Activated CD4-positive, alpha-beta T cell treated with anti-CD3 and anti-CD28 coated beads for 36 hours (primary cell): ENCODE data around the gene PSMD14. TPM values are rescaled to one million over a fixed set of nuclear protein-coding genes. Genes with fewer than 3 reads are reported as not detected.

ENCODE experiments used
- ATAC-seq: fragments of 200-7000 bp; cut with Tn5 transposase; one replicate; pipeline ENCODE4 v1.10.0; 2021; ENCODE audit warnings: mild to moderate bottlenecking, moderate library complexity
- CTCF ChIA-PET: fragments of 350-600 bp; sonication (Branson Sonifier 250); formaldehyde crosslinking; loops from one replicate; lab custom pipeline; 2021; ENCODE audit warnings: antibody characterized with exemption; lab: Charles Lee
- POLR2A ChIA-PET: fragments of 350-600 bp; sonication (Branson Sonifier 250); formaldehyde crosslinking; loops from one replicate; lab custom pipeline; 2021; ENCODE audit warnings: antibody characterized with exemption, inconsistent platforms; lab: Charles Lee
- DNase-seq: peaks from one replicate; pipeline ENCODE4 v3.0.0-alpha.2; 2020
- H3K27ac Mint-ChIP-seq: one replicate; pipeline ENCODE4 v1.8.0; 2021; ENCODE audit warnings: mixed read lengths
- H3K27me3 Mint-ChIP-seq: one replicate; pipeline ENCODE4 v1.8.0; 2021; ENCODE audit warnings: mixed read lengths
- H3K36me3 Mint-ChIP-seq: one replicate; pipeline ENCODE4 v1.8.0; 2021; ENCODE audit warnings: low read depth, mixed read lengths
- H3K4me1 Mint-ChIP-seq: one replicate; pipeline ENCODE4 v1.8.0; 2021; ENCODE audit warnings: mixed read lengths
- H3K4me3 Mint-ChIP-seq: one replicate; pipeline ENCODE4 v1.8.0; 2021; ENCODE audit warnings: mild to moderate bottlenecking, moderate library complexity, mixed read lengths
- H3K9me3 Mint-ChIP-seq: one replicate; pipeline ENCODE4 v1.8.0; 2021; ENCODE audit warnings: low read depth, mixed read lengths
- intact Hi-C, 2 experiments: fragments of 100-400 bp; cut with DNase I in 1 of 2; cut with micrococcal nuclease in 1 of 2; formaldehyde crosslinking; loops; one replicate each; pipeline versions ENCODE4 v1.14.2 to v1.15.1; 2022 to 2024; cut with DNase I, micrococcal nuclease
- total RNA-seq, 2 experiments: library from RNA; stranded (reverse); gene quantifications; one replicate each; pipeline ENCODE4 v1.2.3, GENCODE V29; 2021

The PSMD14 gene
- total RNA-seq, 2 experiments from 2014 or later = 69.5 to 85.7 TPM

- ChIA-PET CTCF (interaction anchor here (1.4 kb wide), 1 partner anchor 55 kb away, joined by 3 read pairs; no protein-coding TSS in a partner anchor), POLR2A (no interaction called here)
- Mint-ChIP-seq H3K27ac (no peak overlapping the region), H3K4me1 (peaks cover 3% of the 10 kb centered on the region), H3K9me3 (peaks cover 5% of the 10 kb centered on the region), H3K36me3 (peaks cover 5% of the 10 kb centered on the region), H3K27me3 (peaks cover 9% of the 10 kb centered on the region), H3K4me3 (no peak overlapping the region)
- ATAC-seq = no peak
- DNase-seq = no peak
- intact Hi-C loops = loop anchor here in 1 of 2 experiments (10.0 kb wide), 2 partner anchors 1011 to 1399 kb away; partner anchors contain the start of genes IFIH1 and LY75
These were observed 4.6 kb upstream of the PSMD14 start for GRCh38 chr2:161303535-161304050.

DNA sequence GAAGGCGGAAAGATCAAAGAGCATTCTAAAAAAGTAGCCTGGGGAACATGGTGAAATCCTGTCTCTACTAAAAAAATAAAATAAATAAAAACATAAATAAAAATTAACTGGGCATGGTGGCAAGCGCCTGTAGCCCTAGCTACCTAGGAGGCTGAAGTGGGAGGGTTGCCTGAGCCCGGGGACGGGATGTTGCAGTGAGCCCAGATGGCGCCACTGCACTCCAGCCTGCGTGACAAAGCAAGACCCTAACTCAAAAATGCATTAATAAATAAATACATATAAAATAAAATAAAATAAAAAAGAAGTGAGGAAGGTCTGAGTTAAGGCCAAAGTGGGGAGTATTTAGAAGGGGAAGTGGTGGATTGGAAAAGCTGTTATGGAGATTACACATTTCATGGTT, 1.3 kb upstream of the PSMD14 start:
- peaks cover 5% of the 10 kb centered on the region for H3K9me3 Mint-ChIP-seq
- no peak for ATAC-seq
- peak overlapping the region; percentile 87 for H3K4me3 Mint-ChIP-seq
- H3K36me3 Mint-ChIP-seq = peaks cover 18% of the 10 kb centered on the region
- DNase-seq = no peak
- CTCF ChIA-PET = interaction anchor here (1.4 to 1.7 kb wide), 2 partner anchors 10 to 29 kb away, joined by 4 read pairs; no protein-coding TSS in a partner anchor
- peaks cover 21% of the 10 kb centered on the region for H3K4me1 Mint-ChIP-seq
- H3K27ac Mint-ChIP-seq = peak overlapping the region; percentile 0
- intact Hi-C loops = loop anchor here (5.0 to 10.0 kb wide), 3 partner anchors 110 to 1402 kb away; partner anchors contain the start of genes IFIH1 (in 1 of the 2), LY75 (in 1 of the 2) and TBR1 (in 1 of the 2)
- H3K27me3 Mint-ChIP-seq = peaks cover 4% of the 10 kb centered on the region
- POLR2A ChIA-PET = no interaction called here

GRCh38 chr2:161307676-161308075, 549 bp upstream of the PSMD14 start:
- ATAC-seq (no peak), DNase-seq (no peak)
- intact Hi-C loops = loop anchor here (1.0 to 10.0 kb wide), 8 partner anchors 63 to 1403 kb away; partner anchors contain the start of genes IFIH1 (in 1 of the 2), LY75 (in 1 of the 2), TANK (in 1 of the 2) and TBR1 (in 1 of the 2)
- H3K36me3 Mint-ChIP-seq = peaks cover 22% of the 10 kb centered on the region
- ChIA-PET CTCF (interaction anchor here (0.5 to 1.4 kb wide), 6 partner anchors 9 to 203 kb away, joined by 3 to 4 read pairs (median 4); no protein-coding TSS in a partner anchor), POLR2A (interaction anchor here (0.6 to 1.0 kb wide), 6 partner anchors 40 to 1489 kb away, joined by 3 read pairs; no protein-coding TSS in a partner anchor)
- peaks cover 2% of the 10 kb centered on the region for H3K27me3 Mint-ChIP-seq
- peaks cover 5% of the 10 kb centered on the region for H3K9me3 Mint-ChIP-seq
- peak overlapping the region; percentile 87 for H3K4me3 Mint-ChIP-seq
- peaks cover 25% of the 10 kb centered on the region for H3K4me1 Mint-ChIP-seq
- peak overlapping the region; percentile 93 for H3K27ac Mint-ChIP-seq

DNA sequence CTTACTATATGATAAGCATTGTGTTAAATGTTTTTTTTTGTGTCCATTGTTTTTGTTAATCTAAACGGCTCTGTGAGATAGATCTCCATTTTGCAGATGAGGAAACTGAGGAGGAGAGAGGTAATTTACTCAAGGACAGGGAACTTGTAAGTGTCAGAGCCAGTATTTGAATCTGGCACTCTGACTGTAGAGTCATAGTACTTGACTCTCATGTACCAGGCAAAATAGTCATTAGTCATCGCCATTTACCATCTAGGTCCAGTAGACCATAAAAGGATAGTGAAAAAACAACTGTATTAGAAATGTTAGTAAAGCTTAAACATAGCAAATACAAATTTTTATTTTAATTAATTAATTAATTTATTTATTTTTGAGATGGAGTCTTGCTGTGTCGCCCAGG, 4.8 kb downstream of the PSMD14 start:
- H3K9me3 Mint-ChIP-seq = no peaks in the 10 kb centered on the region
- H3K27me3 Mint-ChIP-seq = no peaks in the 10 kb centered on the region
- ChIA-PET CTCF (interaction anchor here (1.0 to 1.7 kb wide), 3 partner anchors 25 to 90 kb away, joined by 3 to 4 read pairs (median 3); no protein-coding TSS in a partner anchor), POLR2A (interaction anchor here (0.7 kb wide), 1 partner anchor 220 kb away, joined by 6 read pairs; no protein-coding TSS in a partner anchor)
- ATAC-seq = no peak
- H3K27ac Mint-ChIP-seq = peak overlapping the region; percentile 75
- H3K36me3 Mint-ChIP-seq = peaks cover 40% of the 10 kb centered on the region
- intact Hi-C loops = no loop called here
- peaks cover 44% of the 10 kb centered on the region for H3K4me1 Mint-ChIP-seq
- H3K4me3 Mint-ChIP-seq = no peak overlapping the region
- no peak for DNase-seq

- no peaks in the 10 kb centered on the region for H3K27me3 Mint-ChIP-seq
- H3K36me3 Mint-ChIP-seq = peaks cover 32% of the 10 kb centered on the region
- no peak overlapping the region for H3K27ac Mint-ChIP-seq
- DNase-seq (no peak), ATAC-seq (no peak)
- intact Hi-C loops = no loop called here
- no peak overlapping the region for H3K4me3 Mint-ChIP-seq
- CTCF ChIA-PET = no interaction called here
- H3K4me1 Mint-ChIP-seq = peaks cover 31% of the 10 kb centered on the region
- H3K9me3 Mint-ChIP-seq = no peaks in the 10 kb centered on the region
- POLR2A ChIA-PET = no interaction called here
These were observed 7.2 kb downstream of the PSMD14 start for GRCh38 chr2:161315380-161315779.

GRCh38 chr2:161316701-161317100, 8.5 kb downstream of the PSMD14 start:
- CTCF ChIA-PET = interaction anchor here (0.7 to 1.5 kb wide), 3 partner anchors 9 to 47 kb away, joined by 3 to 4 read pairs (median 3); partner anchors contain the start of gene PSMD14
- Mint-ChIP-seq H3K27ac (no peak overlapping the region), H3K36me3 (peaks cover 36% of the 10 kb centered on the region), H3K9me3 (no peaks in the 10 kb centered on the region), H3K4me3 (no peak overlapping the region), H3K4me1 (peaks cover 26% of the 10 kb centered on the region), H3K27me3 (no peaks in the 10 kb centered on the region)
- POLR2A ChIA-PET = no interaction called here
- intact Hi-C loops = no loop called here
- no peak for DNase-seq
- no peak for ATAC-seq

DNA sequence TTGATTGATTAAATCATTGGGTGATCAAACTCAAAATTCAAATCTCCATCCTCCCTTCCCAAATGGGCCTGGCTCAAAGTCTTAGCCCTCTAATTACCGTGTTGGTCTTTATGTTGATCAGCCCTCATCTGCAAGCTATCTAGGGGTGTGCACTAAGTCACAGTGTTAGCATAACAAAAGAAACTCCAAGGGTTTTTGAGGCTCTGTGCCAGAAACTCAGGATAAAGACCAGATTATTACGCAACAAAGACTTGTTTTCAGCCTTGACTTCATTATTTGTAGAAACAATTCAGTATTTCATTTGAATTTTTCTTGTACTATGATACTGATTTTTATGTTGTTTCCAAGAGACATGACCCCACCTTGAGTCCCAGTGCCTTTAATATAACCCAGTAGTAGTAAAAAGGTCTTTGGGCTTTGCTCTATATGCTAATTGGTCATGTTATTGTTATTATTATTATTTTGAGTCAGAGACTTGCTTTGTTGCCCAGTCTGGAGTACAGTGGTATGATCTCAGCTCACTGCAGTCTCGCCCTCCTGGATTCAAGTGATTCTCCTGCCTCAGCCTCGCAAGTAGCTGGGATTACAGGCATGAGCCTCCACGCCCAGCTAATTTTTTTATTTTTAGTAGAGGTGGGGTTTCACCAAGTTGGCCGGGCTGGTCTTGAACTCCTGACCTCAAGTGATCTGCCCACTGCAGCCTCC, 13.9 kb downstream of the PSMD14 start:
- Mint-ChIP-seq H3K9me3 (no peaks in the 10 kb centered on the region), H3K36me3 (peaks cover 45% of the 10 kb centered on the region), H3K4me1 (peaks cover 9% of the 10 kb centered on the region), H3K4me3 (no peak overlapping the region), H3K27me3 (no peaks in the 10 kb centered on the region), H3K27ac (no peak overlapping the region)
- DNase-seq (no peak), ATAC-seq (no peak)
- ChIA-PET POLR2A (interaction anchor here (0.7 kb wide), 1 partner anchor 1081 kb away, joined by 3 read pairs; no protein-coding TSS in a partner anchor), CTCF (no interaction called here)
- intact Hi-C loops = no loop called here

GRCh38 chr2:161324876-161325275, 16.7 kb downstream of the PSMD14 start:
- Mint-ChIP-seq H3K36me3 (peaks cover 47% of the 10 kb centered on the region), H3K4me1 (peaks cover 8% of the 10 kb centered on the region), H3K9me3 (no peaks in the 10 kb centered on the region), H3K27ac (no peak overlapping the region), H3K4me3 (no peak overlapping the region), H3K27me3 (no peaks in the 10 kb centered on the region)
- ChIA-PET POLR2A (no interaction called here), CTCF (interaction anchor here (1.2 kb wide), 1 partner anchor 101 kb away, joined by 4 read pairs; no protein-coding TSS in a partner anchor)
- DNase-seq = no peak
- intact Hi-C loops = no loop called here
- ATAC-seq = no peak

GRCh38 chr2:161327582-161327981, 19.4 kb downstream of the PSMD14 start:
- Mint-ChIP-seq H3K36me3 (peaks cover 39% of the 10 kb centered on the region), H3K4me1 (peaks cover 8% of the 10 kb centered on the region), H3K27me3 (no peaks in the 10 kb centered on the region), H3K4me3 (no peak overlapping the region), H3K9me3 (no peaks in the 10 kb centered on the region), H3K27ac (no peak overlapping the region)
- DNase-seq (no peak), ATAC-seq (no peak)
- POLR2A ChIA-PET = no interaction called here
- CTCF ChIA-PET = interaction anchor here (0.6 to 0.7 kb wide), 2 partner anchors 11 to 13 kb away, joined by 3 to 5 read pairs; no protein-coding TSS in a partner anchor
- intact Hi-C loops = no loop called here

- no peak for DNase-seq
- Mint-ChIP-seq H3K36me3 (peaks cover 20% of the 10 kb centered on the region), H3K4me3 (no peak overlapping the region), H3K27ac (no peak overlapping the region), H3K9me3 (no peaks in the 10 kb centered on the region), H3K27me3 (no peaks in the 10 kb centered on the region), H3K4me1 (peaks cover 3% of the 10 kb centered on the region)
- no peak for ATAC-seq
- CTCF ChIA-PET = interaction anchor here (0.6 to 1.0 kb wide), 4 partner anchors 14 to 505 kb away, joined by 3 to 4 read pairs (median 3); no protein-coding TSS in a partner anchor
- intact Hi-C loops = no loop called here
- POLR2A ChIA-PET = no interaction called here
These were observed 24.2 kb downstream of the PSMD14 start for GRCh38 chr2:161332371-161332967.

- Mint-ChIP-seq H3K9me3 (no peaks in the 10 kb centered on the region), H3K4me1 (no peaks in the 10 kb centered on the region), H3K27ac (no peak overlapping the region), H3K27me3 (no peaks in the 10 kb centered on the region), H3K36me3 (peaks cover 25% of the 10 kb centered on the region), H3K4me3 (no peak overlapping the region)
- no peak for DNase-seq
- POLR2A ChIA-PET = interaction anchor here (0.6 kb wide), 1 partner anchor 445 kb away, joined by 5 read pairs; no protein-coding TSS in a partner anchor
- ATAC-seq = no peak
- CTCF ChIA-PET = interaction anchor here (0.9 kb wide), 1 partner anchor 112 kb away, joined by 3 read pairs; no protein-coding TSS in a partner anchor
- intact Hi-C loops = no loop called here
These were observed 27.4 kb downstream of the PSMD14 start for GRCh38 chr2:161335626-161336025.
